Left lung (tissue), 10 donors: ENCODE measurements around the gene CDC25C. TPM values are rescaled to one million over a fixed set of nuclear protein-coding genes. Genes with fewer than 3 reads are reported as not detected.
A peak's percentile ranks its signal among the peaks of the same experiment; 100 is the strongest.

Experiments used
- ATAC-seq: fragments of 200-7000 bp; cut with Tn5 transposase; one replicate; pipeline ENCODE4 v1.9.1; 2020; ENCODE audit warnings: moderate library complexity
- DNase-seq, 4 donors: peaks; one replicate each; pipeline ENCODE4 v3.0.0-alpha.2; 2013 to 2020
- H3K27ac ChIP-seq, 2 donors: fragments of 200-600 bp; sonication (generic) in 1 of 2; one replicate each; pipeline versions ENCODE4 v1.5.0 to v1.8.0; 2020 to 2021
- H3K27me3 ChIP-seq, 2 donors: fragments of 200-600 bp; sonication (generic) in 1 of 2; one replicate each; pipeline versions ENCODE4 v1.5.0 to v1.8.0; 2020 to 2021
- H3K36me3 ChIP-seq, 2 donors: fragments of 200-600 bp; sonication (generic) in 1 of 2; one replicate each; pipeline versions ENCODE4 v1.5.0 to v1.8.0; 2020 to 2021
- H3K4me1 ChIP-seq, 2 donors: fragments of 200-600 bp; one replicate each; pipeline ENCODE4 v1.8.0; 2021
- H3K4me3 ChIP-seq, 2 donors: fragments of 200-600 bp; sonication (generic) in 1 of 2; one replicate each; pipeline versions ENCODE4 v1.5.0 to v1.8.0; 2020 to 2021; ENCODE audit warnings: mild to moderate bottlenecking in 1 of 2
- H3K9me3 ChIP-seq, 2 donors: fragments of 200-600 bp; sonication (generic) in 1 of 2; one replicate each; pipeline versions ENCODE4 v1.5.0 to v1.8.0; 2020 to 2021
- intact Hi-C, 2 donors: fragments of 100-400 bp; cut with DNase I; formaldehyde crosslinking; loops; one replicate each; pipeline versions ENCODE4 v1.11.2 to v1.14.2; 2022
- polyA plus RNA-seq, 6 donors: library from polyadenylated mRNA; unstranded; fragments of 120-200 nt; gene quantifications; one replicate each; pipeline ENCODE4 v1.2.1, GENCODE V29; 2013; ENCODE audit not compliant: insufficient read length in 6 of 6
- total RNA-seq, 2 donors: library from RNA; stranded (reverse); fragmentation: NEBNext Ultra II Directional; extraction: Animal tissue kit (Norgen Biotek cat#: 25700); gene quantifications; one replicate each; pipeline ENCODE4 v1.2.1, GENCODE V29; 2021
- TF ChIP-seq, protein P1 (sequence below), 2 donors: fragments of 200-600 bp; sonication (generic) in 1 of 2; IDR thresholded peaks; one replicate each; pipeline versions ENCODE4 v1.5.0 to v1.8.0; 2021; ENCODE audit warnings: antibody characterized with exemption in 2 of 2
- donor health status: DM: no; HTN: yes; CAD: no.
- donor health status: DM: no; HTN: no; CAD: no.

The CDC25C gene
- total and polyA plus RNA-seq, 8 donors = 0.34 to 14.6 (median 7.7) TPM

DNA sequence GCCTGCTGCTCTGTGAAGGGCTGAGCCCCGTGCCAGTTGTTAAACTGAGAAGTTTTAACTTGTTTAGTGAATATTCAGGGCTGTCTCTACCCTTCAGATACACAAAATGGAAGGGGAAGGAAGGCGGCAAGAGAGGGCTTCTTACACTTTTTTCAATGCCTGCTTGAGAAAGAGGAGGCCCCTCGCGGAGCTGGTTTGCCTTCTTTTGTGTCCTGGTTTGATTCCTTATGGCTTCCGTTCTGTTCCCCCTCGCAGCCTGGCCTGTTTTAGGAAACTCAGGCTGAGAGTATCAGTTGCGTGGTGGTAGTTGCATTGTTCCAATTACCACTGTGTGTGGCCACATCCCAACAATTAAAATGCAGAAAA lies 7.5 kb upstream of the CDC25C start:
- Histone ChIP-seq H3K36me3 (peaks cover 0 to 32% of the 10 kb centered on the region in 2 donors), H3K27ac (peak overlapping the region; percentile 88 to 94), H3K4me3 (peak overlapping the region; percentile 79 to 87), H3K27me3 (no peaks in the 10 kb centered on the region), H3K9me3 (no peaks in the 10 kb centered on the region), H3K4me1 (peaks cover 13 to 54% of the 10 kb centered on the region in 2 donors)
- intact Hi-C loops = no loop called here
- DNase-seq (peak in 1 of 4 donors; percentile 51), ATAC-seq (no peak)
- TF ChIP-seq, protein P1, sequence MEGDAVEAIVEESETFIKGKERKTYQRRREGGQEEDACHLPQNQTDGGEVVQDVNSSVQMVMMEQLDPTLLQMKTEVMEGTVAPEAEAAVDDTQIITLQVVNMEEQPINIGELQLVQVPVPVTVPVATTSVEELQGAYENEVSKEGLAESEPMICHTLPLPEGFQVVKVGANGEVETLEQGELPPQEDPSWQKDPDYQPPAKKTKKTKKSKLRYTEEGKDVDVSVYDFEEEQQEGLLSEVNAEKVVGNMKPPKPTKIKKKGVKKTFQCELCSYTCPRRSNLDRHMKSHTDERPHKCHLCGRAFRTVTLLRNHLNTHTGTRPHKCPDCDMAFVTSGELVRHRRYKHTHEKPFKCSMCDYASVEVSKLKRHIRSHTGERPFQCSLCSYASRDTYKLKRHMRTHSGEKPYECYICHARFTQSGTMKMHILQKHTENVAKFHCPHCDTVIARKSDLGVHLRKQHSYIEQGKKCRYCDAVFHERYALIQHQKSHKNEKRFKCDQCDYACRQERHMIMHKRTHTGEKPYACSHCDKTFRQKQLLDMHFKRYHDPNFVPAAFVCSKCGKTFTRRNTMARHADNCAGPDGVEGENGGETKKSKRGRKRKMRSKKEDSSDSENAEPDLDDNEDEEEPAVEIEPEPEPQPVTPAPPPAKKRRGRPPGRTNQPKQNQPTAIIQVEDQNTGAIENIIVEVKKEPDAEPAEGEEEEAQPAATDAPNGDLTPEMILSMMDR (IDR thresholded peaks at IDR 0.05) = no peak

DNA sequence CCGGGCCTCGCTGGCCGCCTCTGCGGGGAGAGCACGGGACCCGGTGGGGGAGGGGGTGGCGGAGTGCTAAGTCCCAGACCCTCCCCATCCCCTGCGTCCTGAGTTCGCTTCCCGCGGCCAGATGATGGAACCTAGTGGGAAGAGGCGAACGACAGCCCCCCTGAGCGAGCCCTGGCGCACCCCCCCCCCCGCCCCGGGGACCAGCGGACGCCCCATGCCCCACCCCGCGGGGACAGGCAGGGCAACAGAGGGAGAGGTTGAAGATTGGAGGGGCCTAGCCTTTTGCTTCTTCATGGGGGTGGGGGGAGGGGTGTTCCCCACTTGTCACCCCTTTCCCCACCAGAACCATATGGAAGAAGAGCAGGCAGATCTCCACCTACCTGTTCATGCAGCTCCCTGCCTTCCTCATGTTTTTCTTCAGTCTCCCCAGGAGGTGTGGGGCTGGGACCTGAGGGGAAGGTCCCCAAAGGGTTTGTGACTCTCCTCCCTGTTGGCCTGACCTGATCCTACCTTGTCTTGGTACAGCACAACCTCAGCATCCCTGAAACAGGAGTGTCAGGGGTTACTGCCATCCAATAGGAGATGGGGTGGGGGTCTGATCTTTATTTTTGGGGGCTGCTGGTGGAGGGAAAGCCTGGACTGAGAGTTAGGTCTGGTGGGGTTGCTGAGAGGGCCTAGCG lies 6.9 kb upstream of the CDC25C start:
- H3K4me1 ChIP-seq = peaks cover 13 to 51% of the 10 kb centered on the region in 2 donors
- no peaks in the 10 kb centered on the region for H3K9me3 ChIP-seq
- peak overlapping the region; percentile 88 to 94 for H3K27ac ChIP-seq
- H3K36me3 ChIP-seq = peaks cover 0 to 26% of the 10 kb centered on the region in 2 donors
- DNase-seq (peak in 1 of 4 donors; percentile 10), ATAC-seq (peak; percentile 0)
- TF ChIP-seq, protein P1 (IDR thresholded peaks at IDR 0.05) = no peak
- H3K27me3 ChIP-seq = no peaks in the 10 kb centered on the region
- H3K4me3 ChIP-seq = peak overlapping the region; percentile 79 to 87
- intact Hi-C loops = no loop called here

DNA sequence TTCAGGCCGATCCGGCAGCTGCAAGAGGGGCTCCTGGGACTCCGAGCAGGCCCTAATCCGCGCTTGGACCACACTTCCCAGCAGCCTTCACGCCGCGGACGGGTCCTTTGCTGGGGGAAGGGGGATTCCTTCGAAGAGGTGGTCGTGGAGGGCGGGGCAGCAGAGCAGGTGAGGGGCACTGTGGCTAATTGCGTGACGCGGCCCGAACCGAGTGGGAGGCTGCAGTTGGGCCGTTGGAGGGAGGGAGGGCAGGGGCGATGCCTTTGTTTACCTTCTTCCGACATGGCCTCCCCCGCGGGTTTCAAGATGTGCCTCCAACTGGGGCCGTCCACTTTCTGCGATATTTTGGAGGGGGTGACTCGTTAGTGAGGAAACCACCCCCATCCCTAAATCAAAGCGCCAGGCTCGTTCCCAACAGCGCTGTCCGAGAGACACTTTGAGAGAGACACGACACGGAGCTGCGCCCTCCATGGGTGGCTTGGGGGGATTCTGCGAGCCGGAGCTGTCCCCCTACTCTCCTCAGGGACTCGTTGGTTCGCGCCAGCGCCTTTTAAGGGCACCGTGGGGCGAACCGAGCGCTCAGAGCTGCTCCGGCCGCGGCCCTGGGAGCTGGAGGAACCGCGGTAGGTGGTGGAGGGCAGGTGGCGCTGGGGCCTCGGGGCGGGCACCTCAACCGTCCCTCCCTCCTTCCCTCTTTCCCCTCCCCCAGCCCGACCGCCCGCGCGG lies 6.2 kb upstream of the CDC25C start, which contains the start of gene FAM53C:
TSS of gene FAM53C (plus strand) at position 582 of the 726 bp plus-strand sequence. CDS start 3,070 bp downstream, outside the sequence.
- Histone ChIP-seq H3K4me3 (peak within 1 kb of the TSS; percentile 79 to 87), H3K4me1 (peaks cover 13 to 44% of the 10 kb centered on the region in 2 donors), H3K36me3 (peaks cover 0 to 19% of the 10 kb centered on the region in 2 donors), H3K27me3 (no peaks in the 10 kb centered on the region), H3K9me3 (no peaks in the 10 kb centered on the region), H3K27ac (peak within 1 kb of the TSS; percentile 88 to 94)
- DNase-seq (peak; percentile 93 to 100 (median 96)), ATAC-seq (peak; percentile 94)
- intact Hi-C loops = no loop called here
- TF ChIP-seq, protein P1 (IDR thresholded peaks at IDR 0.05) = no peak

DNA sequence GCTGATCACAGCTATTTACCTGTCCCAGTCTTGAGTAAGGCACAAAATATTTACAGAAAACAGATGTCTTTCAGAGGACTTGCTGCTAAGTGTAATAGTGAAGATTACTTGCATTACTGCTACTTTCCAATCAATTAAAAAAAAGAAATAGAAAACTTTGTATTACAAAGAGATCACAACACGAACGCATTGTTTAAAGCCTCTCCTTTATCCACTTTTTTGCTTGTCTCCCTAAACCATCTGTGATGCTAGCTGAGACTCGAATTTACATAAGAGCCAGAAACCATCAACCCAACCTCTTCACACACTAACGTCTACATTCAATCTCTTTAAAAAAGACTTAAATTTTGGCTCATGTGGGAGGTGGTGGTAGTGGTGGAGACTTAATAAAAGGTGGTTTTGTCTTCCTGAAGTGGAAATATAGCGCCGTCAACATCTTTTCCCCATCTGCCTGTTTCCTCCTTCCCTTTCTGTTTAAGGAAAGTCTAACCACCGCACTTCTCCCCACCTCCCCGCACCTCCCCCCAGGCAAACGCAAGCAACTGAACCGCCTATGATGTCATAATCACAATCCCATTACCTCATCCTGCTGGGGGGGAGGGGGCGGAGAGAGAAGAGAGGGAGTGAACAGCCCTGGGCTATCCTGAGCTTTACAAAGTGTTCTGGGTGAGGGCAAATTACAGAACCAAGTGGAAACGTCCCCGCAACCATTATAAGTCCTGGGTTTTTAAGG lies 5.5 kb upstream of the CDC25C start:
- Histone ChIP-seq H3K27me3 (no peaks in the 10 kb centered on the region), H3K4me3 (peak overlapping the region; percentile 79 to 87), H3K4me1 (peaks cover 13 to 42% of the 10 kb centered on the region in 2 donors), H3K27ac (peak overlapping the region; percentile 88 to 94), H3K9me3 (no peaks in the 10 kb centered on the region), H3K36me3 (peaks cover 0 to 12% of the 10 kb centered on the region in 2 donors)
- intact Hi-C loops = no loop called here
- TF ChIP-seq, protein P1 (IDR thresholded peaks at IDR 0.05) = no peak
- DNase-seq = peak in 3 of 4 donors; percentile 80 to 87 (median 83)
- peak; percentile 64 for ATAC-seq
